Ishikawa (cell line): ENCODE results near the gene SLC6A5.

ENCODE experiments used
- CEBPB ChIP-seq: IDR thresholded peaks from 2 replicates; pipeline ENCODE4 v1.6.1; 2012
- CREB1 ChIP-seq: IDR thresholded peaks from 2 replicates; pipeline ENCODE4 v1.6.1; 2012; ENCODE audit warnings: low read depth
- EGR1 ChIP-seq: IDR thresholded peaks from 2 replicates; pipeline ENCODE4 v1.6.1; 2012
- EP300 ChIP-seq: IDR thresholded peaks from 2 replicates; pipeline ENCODE4 v1.6.1; 2012; ENCODE audit warnings: borderline replicate concordance
- FOXM1 ChIP-seq: IDR thresholded peaks from 2 replicates; pipeline ENCODE4 v1.6.1; 2012; ENCODE audit warnings: low read depth, borderline replicate concordance
- NFIC ChIP-seq: IDR thresholded peaks from 2 replicates; pipeline ENCODE4 v1.6.1; 2012
- RAD21 ChIP-seq: IDR thresholded peaks from 2 replicates; pipeline ENCODE4 v1.6.1; 2012; ENCODE audit warnings: low read depth
- TAF1 ChIP-seq: IDR thresholded peaks from 2 replicates; pipeline ENCODE4 v1.6.1; 2012; ENCODE audit warnings: low read depth, mild to moderate bottlenecking
- TCF12 ChIP-seq: IDR thresholded peaks from 2 replicates; pipeline ENCODE4 v1.6.1; 2012; ENCODE audit warnings: low read depth
- TEAD4 ChIP-seq: IDR thresholded peaks from 2 replicates; pipeline ENCODE4 v1.6.1; 2012
- YY1 ChIP-seq: IDR thresholded peaks from 2 replicates; pipeline ENCODE4 v1.6.1; 2012; ENCODE audit warnings: low read depth
- ZBTB7A ChIP-seq: IDR thresholded peaks from 2 replicates; pipeline ENCODE4 v1.6.1; 2012; ENCODE audit warnings: low read depth
- TF ChIP-seq, protein P1 (sequence below): IDR thresholded peaks from 2 replicates; pipeline ENCODE4 v1.6.1; 2012
- TF ChIP-seq, protein P2 (sequence below): IDR thresholded peaks from 2 replicates; pipeline ENCODE4 v1.6.1; 2012; ENCODE audit warnings: low read depth, mild to moderate bottlenecking
- TF ChIP-seq, protein P3 (sequence below): IDR thresholded peaks from 2 replicates; pipeline ENCODE4 v1.6.1; 2012

Gene SLC6A5

DNA sequence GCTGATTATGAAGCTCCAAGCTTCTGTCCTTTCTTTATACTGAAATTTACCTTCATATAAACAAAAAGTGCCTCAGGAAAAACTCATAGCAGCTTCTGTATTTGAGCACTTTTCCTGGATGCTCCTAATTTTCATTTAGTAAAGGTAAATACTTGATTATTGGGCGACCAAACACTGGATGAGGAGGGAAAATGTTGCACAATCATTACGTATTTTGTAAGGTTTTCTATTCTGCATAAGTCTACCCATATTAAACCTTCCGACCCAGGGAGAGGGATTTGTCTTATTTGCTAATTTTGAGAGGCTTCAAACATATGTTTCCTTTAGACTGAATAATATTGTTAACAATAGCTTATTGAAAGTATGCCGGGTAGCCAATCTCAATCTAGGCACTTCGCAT is 4.3 kb upstream of the SLC6A5 start:
- TF ChIP-seq, protein P1, sequence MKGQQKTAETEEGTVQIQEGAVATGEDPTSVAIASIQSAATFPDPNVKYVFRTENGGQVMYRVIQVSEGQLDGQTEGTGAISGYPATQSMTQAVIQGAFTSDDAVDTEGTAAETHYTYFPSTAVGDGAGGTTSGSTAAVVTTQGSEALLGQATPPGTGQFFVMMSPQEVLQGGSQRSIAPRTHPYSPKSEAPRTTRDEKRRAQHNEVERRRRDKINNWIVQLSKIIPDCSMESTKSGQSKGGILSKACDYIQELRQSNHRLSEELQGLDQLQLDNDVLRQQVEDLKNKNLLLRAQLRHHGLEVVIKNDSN = no peak
- TF ChIP-seq TCF12 (no peak), NFIC (no peak), RAD21 (no peak), TEAD4 (no peak), FOXM1 (no peak), CREB1 (no peak), YY1 (no peak), CEBPB (no peak), EGR1 (no peak), ZBTB7A (no peak), EP300 (no peak), TAF1 (no peak)
- TF ChIP-seq, protein P2, sequence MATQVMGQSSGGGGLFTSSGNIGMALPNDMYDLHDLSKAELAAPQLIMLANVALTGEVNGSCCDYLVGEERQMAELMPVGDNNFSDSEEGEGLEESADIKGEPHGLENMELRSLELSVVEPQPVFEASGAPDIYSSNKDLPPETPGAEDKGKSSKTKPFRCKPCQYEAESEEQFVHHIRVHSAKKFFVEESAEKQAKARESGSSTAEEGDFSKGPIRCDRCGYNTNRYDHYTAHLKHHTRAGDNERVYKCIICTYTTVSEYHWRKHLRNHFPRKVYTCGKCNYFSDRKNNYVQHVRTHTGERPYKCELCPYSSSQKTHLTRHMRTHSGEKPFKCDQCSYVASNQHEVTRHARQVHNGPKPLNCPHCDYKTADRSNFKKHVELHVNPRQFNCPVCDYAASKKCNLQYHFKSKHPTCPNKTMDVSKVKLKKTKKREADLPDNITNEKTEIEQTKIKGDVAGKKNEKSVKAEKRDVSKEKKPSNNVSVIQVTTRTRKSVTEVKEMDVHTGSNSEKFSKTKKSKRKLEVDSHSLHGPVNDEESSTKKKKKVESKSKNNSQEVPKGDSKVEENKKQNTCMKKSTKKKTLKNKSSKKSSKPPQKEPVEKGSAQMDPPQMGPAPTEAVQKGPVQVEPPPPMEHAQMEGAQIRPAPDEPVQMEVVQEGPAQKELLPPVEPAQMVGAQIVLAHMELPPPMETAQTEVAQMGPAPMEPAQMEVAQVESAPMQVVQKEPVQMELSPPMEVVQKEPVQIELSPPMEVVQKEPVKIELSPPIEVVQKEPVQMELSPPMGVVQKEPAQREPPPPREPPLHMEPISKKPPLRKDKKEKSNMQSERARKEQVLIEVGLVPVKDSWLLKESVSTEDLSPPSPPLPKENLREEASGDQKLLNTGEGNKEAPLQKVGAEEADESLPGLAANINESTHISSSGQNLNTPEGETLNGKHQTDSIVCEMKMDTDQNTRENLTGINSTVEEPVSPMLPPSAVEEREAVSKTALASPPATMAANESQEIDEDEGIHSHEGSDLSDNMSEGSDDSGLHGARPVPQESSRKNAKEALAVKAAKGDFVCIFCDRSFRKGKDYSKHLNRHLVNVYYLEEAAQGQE = no peak
- TF ChIP-seq, protein P3, sequence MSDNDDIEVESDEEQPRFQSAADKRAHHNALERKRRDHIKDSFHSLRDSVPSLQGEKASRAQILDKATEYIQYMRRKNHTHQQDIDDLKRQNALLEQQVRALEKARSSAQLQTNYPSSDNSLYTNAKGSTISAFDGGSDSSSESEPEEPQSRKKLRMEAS = no peak

DNA sequence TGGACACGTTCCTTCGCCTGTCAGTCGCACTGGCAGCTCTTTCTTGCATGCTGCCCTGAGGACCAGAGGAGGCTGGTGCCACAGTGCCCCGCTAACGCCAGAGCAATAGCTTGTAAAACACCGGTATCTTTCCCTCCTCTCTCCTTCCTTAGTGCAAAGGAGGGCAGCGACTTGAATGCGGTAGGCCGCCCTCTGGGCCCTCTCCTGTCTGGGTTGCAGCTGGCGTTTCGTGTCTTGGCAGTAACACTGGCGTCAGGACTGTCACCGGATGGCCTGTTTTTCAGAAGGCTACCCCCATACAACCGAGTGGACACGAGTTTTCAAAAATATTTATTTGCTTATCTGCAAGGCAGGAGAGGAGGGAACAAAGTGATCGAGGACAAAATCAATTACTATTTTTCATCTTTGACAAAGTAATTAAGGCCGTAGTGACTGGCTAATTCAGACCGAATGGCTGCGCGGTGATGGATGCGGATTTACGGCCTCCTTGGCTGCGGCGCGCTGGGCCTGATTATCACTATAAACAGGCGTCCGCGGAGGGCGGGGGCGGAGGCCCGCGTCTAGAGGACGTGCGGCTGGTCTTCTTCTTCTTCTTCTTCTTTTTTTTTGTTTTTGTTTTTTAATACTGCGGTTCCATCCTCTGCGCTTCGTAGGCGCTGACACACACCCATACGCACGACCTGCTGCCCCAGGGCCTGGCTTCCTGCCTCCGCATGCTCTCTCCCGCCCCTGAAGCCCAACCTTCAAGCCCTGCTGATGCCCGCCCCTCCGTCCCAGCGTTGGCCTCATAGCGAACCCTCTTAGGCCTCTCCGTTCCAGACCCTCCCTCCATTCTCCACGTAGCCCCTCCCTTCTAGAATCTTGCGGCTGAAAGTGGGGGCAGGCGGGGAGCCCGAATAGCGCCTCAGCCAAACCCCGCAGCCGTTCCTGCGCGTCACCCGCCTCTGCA is 2.9 kb upstream of the SLC6A5 start:
- TF ChIP-seq EP300 (no peak), EGR1 (no peak), RAD21 (no peak), TAF1 (no peak), YY1 (no peak), TEAD4 (no peak)
- TF ChIP-seq, protein P3 = no peak

GRCh38 chr11:20597154-20597679 is 2.2 kb upstream of the SLC6A5 start:
- TF ChIP-seq NFIC = no peak
- no peak for TF ChIP-seq CREB1
- TF ChIP-seq, protein P2 = no peak
- TF ChIP-seq TEAD4 = no peak
- TF ChIP-seq TAF1 = no peak
- no peak for TF ChIP-seq EP300
- TF ChIP-seq ZBTB7A = no peak
- TF ChIP-seq FOXM1 = no peak
- TF ChIP-seq RAD21 = no peak
- no peak for TF ChIP-seq CEBPB
- TF ChIP-seq, protein P3 = no peak

DNA sequence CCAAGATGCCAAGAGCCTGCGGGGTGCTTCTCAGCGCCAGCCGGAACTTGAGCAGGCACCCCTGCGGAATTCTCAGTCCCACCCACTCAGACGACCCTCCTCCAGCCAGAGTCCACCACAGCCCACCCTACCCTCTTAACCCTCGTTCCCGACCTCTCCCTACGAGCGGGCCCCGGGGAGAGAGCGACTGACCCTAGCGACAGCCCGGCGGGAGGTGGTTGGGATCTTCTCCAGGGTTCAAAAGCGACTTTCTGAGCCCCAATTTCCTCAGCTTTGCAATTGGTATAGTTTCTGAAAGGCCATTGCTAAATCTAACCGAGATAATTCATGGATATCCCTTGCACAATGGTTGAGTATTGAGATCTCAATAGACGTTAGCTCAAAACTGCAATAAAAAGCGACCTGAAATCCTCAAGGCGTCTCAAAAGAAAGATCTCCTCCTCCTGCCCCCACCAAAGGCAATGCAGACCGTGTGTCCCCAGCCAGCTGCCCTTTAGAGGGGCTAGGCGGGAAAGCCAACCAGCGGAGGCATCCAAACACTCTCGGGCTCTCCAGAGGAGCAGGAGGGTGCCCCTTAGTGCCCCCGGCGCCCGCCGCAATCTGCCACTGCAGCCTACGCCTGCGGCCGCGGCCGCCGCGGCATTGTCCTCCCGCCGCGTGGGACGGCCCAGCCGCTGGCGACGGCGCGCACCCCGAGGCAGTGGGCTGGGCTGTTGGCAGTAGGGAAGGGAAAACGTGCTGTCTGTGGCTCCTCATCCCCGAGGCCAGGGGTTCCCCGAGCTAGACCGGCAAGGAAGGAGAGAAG is 1.5 kb upstream of the SLC6A5 start:
- TF ChIP-seq CEBPB (no peak), CREB1 (no peak), TEAD4 (no peak), TAF1 (no peak), EGR1 (no peak), NFIC (no peak), FOXM1 (no peak), TCF12 (no peak), RAD21 (no peak), ZBTB7A (no peak), YY1 (no peak), EP300 (no peak)
- TF ChIP-seq, protein P1 = no peak
- TF ChIP-seq, protein P2 = no peak
- TF ChIP-seq, protein P3 = no peak
